Neural cell (in vitro differentiated cells): ENCODE results near the gene PLCL2. TPM values are rescaled to one million over a fixed set of nuclear protein-coding genes. Genes with fewer than 3 reads are reported as not detected.

Source experiments
- H2AFZ ChIP-seq: fragments of 200-600, 300-800 bp; sonication (generic), shearing (Covaris generic); 2 replicates; pipeline ENCODE4 v1.6.0; 2014; ENCODE audit warnings: low read depth, mild to moderate bottlenecking, antibody characterized with exemption, low read length, moderate library complexity
- H3F3A ChIP-seq: fragments of 200-600 bp; shearing (Covaris generic); 2 replicates; pipeline ENCODE4 v1.6.1; 2016; ENCODE audit warnings: mild to moderate bottlenecking, moderate library complexity, mixed read lengths, antibody characterized with exemption, low read length; ENCODE audit not compliant: insufficient read depth, poor library complexity, severe bottlenecking
- H3K27ac ChIP-seq: fragments of 200-600, 300-800 bp; sonication (generic), shearing (Covaris generic); 2 replicates; pipeline ENCODE4 v1.5.1; 2014; ENCODE audit warnings: mild to moderate bottlenecking, low read length, moderate library complexity
- H3K27me3 ChIP-seq: fragments of 300-800, 200-600 bp; sonication (generic), shearing (Covaris generic); 2 replicates; pipeline ENCODE4 v1.6.0; 2014; ENCODE audit warnings: mild to moderate bottlenecking, low read depth, low read length, moderate library complexity; ENCODE audit not compliant: insufficient read depth
- H3K36me3 ChIP-seq: fragments of 300-800, 200-600 bp; sonication (generic), shearing (Covaris generic); 2 replicates; pipeline ENCODE4 v1.5.1; 2014; ENCODE audit warnings: mild to moderate bottlenecking, antibody characterized with exemption, low read length, moderate library complexity; ENCODE audit not compliant: insufficient read depth
- H3K4me2 ChIP-seq: fragments of 300-800, 200-600 bp; sonication (generic), shearing (Covaris generic); 2 replicates; pipeline ENCODE4 v1.6.0; 2014; ENCODE audit warnings: mild to moderate bottlenecking, low read length
- H3K4me3 ChIP-seq: fragments of 300-800, 200-600 bp; sonication (generic), shearing (Covaris generic); 2 replicates; pipeline ENCODE4 v1.5.1; 2014; ENCODE audit warnings: mild to moderate bottlenecking, low read length, moderate library complexity
- H3K79me2 ChIP-seq: fragments of 200-600 bp; shearing (Covaris generic); replicated peaks from 2 replicates; pipeline ENCODE4 v1.6.0; 2014; ENCODE audit warnings: mild to moderate bottlenecking, low read length, moderate library complexity; ENCODE audit not compliant: insufficient read depth
- H3K9ac ChIP-seq: fragments of 300-800, 200-600 bp; sonication (generic), shearing (Covaris generic); 2 replicates; pipeline ENCODE4 v1.6.1; 2016; ENCODE audit warnings: mild to moderate bottlenecking, low read length, mixed read lengths
- H3K9me2 ChIP-seq: fragments of 200-600 bp; shearing (Covaris generic); 2 replicates; pipeline ENCODE4 v1.6.1; 2016; ENCODE audit warnings: mild to moderate bottlenecking, low read length, mixed read lengths; ENCODE audit not compliant: insufficient read depth
- H3K9me3 ChIP-seq: fragments of 200-600, 300-800 bp; sonication (generic), shearing (Covaris generic); 2 replicates; pipeline ENCODE4 v1.6.1; 2016; ENCODE audit warnings: mild to moderate bottlenecking, mixed run types, low read length, moderate library complexity, mixed read lengths
- H4K20me1 ChIP-seq: fragments of 200-600 bp; shearing (Covaris generic); 2 replicates; pipeline ENCODE4 v1.6.1; 2016; ENCODE audit warnings: mild to moderate bottlenecking, mixed run types; ENCODE audit not compliant: insufficient read depth
- CTCF ChIP-seq: fragments of 450-650 bp; IDR thresholded peaks from 2 replicates; pipeline ENCODE4 v1.5.1; 2014; ENCODE audit warnings: antibody characterized with exemption, mild to moderate bottlenecking, moderate library complexity; ENCODE audit not compliant: poor library complexity, severe bottlenecking
- EP300 ChIP-seq: fragments of 450-650 bp; conservative IDR thresholded peaks from 2 replicates; pipeline ENCODE4 v1.6.1; 2014; ENCODE audit warnings: antibody characterized with exemption, mild to moderate bottlenecking, moderate library complexity; ENCODE audit not compliant: poor library complexity, severe bottlenecking
- EZH2 ChIP-seq: fragments of 200-600, 300-800 bp; shearing (Covaris generic), sonication (generic); IDR thresholded peaks from 2 replicates; pipeline ENCODE4 v1.6.1; 2014; ENCODE audit warnings: antibody characterized with exemption, low read length, borderline replicate concordance, mild to moderate bottlenecking; ENCODE audit not compliant: insufficient read depth, poor library complexity, severe bottlenecking
- MXI1 ChIP-seq: fragments of 450-650 bp; conservative IDR thresholded peaks from 2 replicates; pipeline ENCODE4 v1.6.1; 2014; ENCODE audit warnings: antibody characterized with exemption, mild to moderate bottlenecking; ENCODE audit not compliant: poor library complexity, severe bottlenecking
- POLR2AphosphoS5 ChIP-seq: IDR thresholded peaks from 2 replicates; pipeline ENCODE4 v1.6.1; 2012
- RAD21 ChIP-seq: fragments of 450-650 bp; conservative IDR thresholded peaks from 2 replicates; pipeline ENCODE4 v1.6.1; 2014; ENCODE audit warnings: antibody characterized with exemption, mild to moderate bottlenecking, moderate library complexity
- REST ChIP-seq: IDR thresholded peaks from 2 replicates; pipeline ENCODE4 v1.6.1; 2012; ENCODE audit warnings: borderline replicate concordance
- SMC3 ChIP-seq: fragments of 450-650 bp; conservative IDR thresholded peaks from 2 replicates; pipeline ENCODE4 v1.6.1; 2014; ENCODE audit warnings: antibody characterized with exemption, mild to moderate bottlenecking, moderate library complexity; ENCODE audit not compliant: poor library complexity
- TAF1 ChIP-seq: IDR thresholded peaks from 2 replicates; pipeline ENCODE4 v1.6.1; 2012; ENCODE audit warnings: low read depth
- polyA plus RNA-seq: library from polyadenylated mRNA; depleted of rRNA; stranded (reverse); fragments of >200 nt; gene quantifications from 2 replicates; pipeline ENCODE4 v1.2.3, GENCODE V29; 2014

PLCL2 gene
- polyA plus RNA-seq, 1 donor from 2014 or later: 69.8 TPM

- H3K36me3 ChIP-seq: no peaks in the 10 kb centered on the region
- no peak for TF ChIP-seq REST
- TF ChIP-seq EP300: no peak
- no peak for TF ChIP-seq MXI1
- TF ChIP-seq SMC3: no peak
- no peak for TF ChIP-seq CTCF
- no peak for TF ChIP-seq EZH2
- TF ChIP-seq RAD21: no peak
- TF ChIP-seq POLR2AphosphoS5: no peak
- no peak for TF ChIP-seq TAF1
- no peaks in the 10 kb centered on the region for H4K20me1 ChIP-seq
- no peak overlapping the region for H3K27ac ChIP-seq
- no peak overlapping the region for H3K4me3 ChIP-seq
- no peaks in the 10 kb centered on the region for H3K9me2 ChIP-seq
- H3K9me3 ChIP-seq: no peaks in the 10 kb centered on the region
- H3K79me2 ChIP-seq: no peaks in the 10 kb centered on the region
- no peaks in the 10 kb centered on the region for H3F3A ChIP-seq
- no peak overlapping the region for H3K9ac ChIP-seq
- no peak overlapping the region for H2AFZ ChIP-seq
- no peaks in the 10 kb centered on the region for H3K27me3 ChIP-seq
- H3K4me2 ChIP-seq: no peak overlapping the region
Measured at GRCh38 chr3:17133632-17134545, 249.1 kb downstream of the PLCL2 start.

- no peak overlapping the region for H2AFZ ChIP-seq
- H3K4me2 ChIP-seq: no peak overlapping the region
- no peak overlapping the region for H3K27ac ChIP-seq
- H3F3A ChIP-seq: no peaks in the 10 kb centered on the region
- H3K9me3 ChIP-seq: no peaks in the 10 kb centered on the region
- H3K4me3 ChIP-seq: no peak overlapping the region
- no peak for TF ChIP-seq RAD21
- no peak for TF ChIP-seq REST
- no peaks in the 10 kb centered on the region for H3K27me3 ChIP-seq
- H3K9ac ChIP-seq: no peak overlapping the region
- H3K36me3 ChIP-seq: no peaks in the 10 kb centered on the region
- no peaks in the 10 kb centered on the region for H4K20me1 ChIP-seq
- no peaks in the 10 kb centered on the region for H3K79me2 ChIP-seq
- H3K9me2 ChIP-seq: no peaks in the 10 kb centered on the region
Measured at GRCh38 chr3:17135696-17136095, 250.9 kb downstream of the PLCL2 start.
